HFFc6 (cell line): ENCODE data around the gene SHKBP1. TPM values are rescaled to one million over a fixed set of nuclear protein-coding genes. Genes with fewer than 3 reads are reported as not detected.

Experiments
- DNase-seq: peaks from one replicate; pipeline ENCODE4 v3.0.0-alpha.2; 2018
- H3K27ac Mint-ChIP-seq: 2 replicates; pipeline ENCODE4 v1.8.0; 2020; ENCODE audit warnings: mild to moderate bottlenecking, mixed read lengths
- H3K27me3 Mint-ChIP-seq: 2 replicates; pipeline ENCODE4 v1.8.0; 2021; ENCODE audit warnings: mild to moderate bottlenecking, moderate library complexity, mixed read lengths; ENCODE audit not compliant: insufficient read depth
- H3K36me3 Mint-ChIP-seq: 2 replicates; pipeline ENCODE4 v1.8.0; 2021; ENCODE audit warnings: low read depth, mixed read lengths
- H3K4me1 Mint-ChIP-seq: 2 replicates; pipeline ENCODE4 v1.8.0; 2020; ENCODE audit warnings: low read depth, mixed read lengths
- H3K4me3 Mint-ChIP-seq: 2 replicates; pipeline ENCODE4 v1.8.0; 2020; ENCODE audit warnings: mild to moderate bottlenecking, moderate library complexity, mixed read lengths
- H3K9me3 Mint-ChIP-seq: 2 replicates; pipeline ENCODE4 v1.8.0; 2020; ENCODE audit warnings: mild to moderate bottlenecking, mixed read lengths
- total RNA-seq, 6 experiments: library from RNA; stranded (reverse); fragmentation: NEBNext Ultra II Directional; extraction: Animal tissue kit (Norgen Biotek cat#: 25700); gene quantifications; 2 replicates in 1 of 6; 3 replicates in 5 of 6; pipeline ENCODE4 v1.2.3, GENCODE V29; 2021
- TF ChIP-seq, protein P1 (sequence below): fragments of 200-600 bp; sonication (generic); IDR thresholded peaks from 2 replicates; pipeline ENCODE4 v1.5.0; 2021; ENCODE audit warnings: antibody characterized with exemption, mild to moderate bottlenecking

Gene SHKBP1
- total RNA-seq, 6 experiments from 2014 or later: 58.5 to 95.2 (median 83.0) TPM

DNA sequence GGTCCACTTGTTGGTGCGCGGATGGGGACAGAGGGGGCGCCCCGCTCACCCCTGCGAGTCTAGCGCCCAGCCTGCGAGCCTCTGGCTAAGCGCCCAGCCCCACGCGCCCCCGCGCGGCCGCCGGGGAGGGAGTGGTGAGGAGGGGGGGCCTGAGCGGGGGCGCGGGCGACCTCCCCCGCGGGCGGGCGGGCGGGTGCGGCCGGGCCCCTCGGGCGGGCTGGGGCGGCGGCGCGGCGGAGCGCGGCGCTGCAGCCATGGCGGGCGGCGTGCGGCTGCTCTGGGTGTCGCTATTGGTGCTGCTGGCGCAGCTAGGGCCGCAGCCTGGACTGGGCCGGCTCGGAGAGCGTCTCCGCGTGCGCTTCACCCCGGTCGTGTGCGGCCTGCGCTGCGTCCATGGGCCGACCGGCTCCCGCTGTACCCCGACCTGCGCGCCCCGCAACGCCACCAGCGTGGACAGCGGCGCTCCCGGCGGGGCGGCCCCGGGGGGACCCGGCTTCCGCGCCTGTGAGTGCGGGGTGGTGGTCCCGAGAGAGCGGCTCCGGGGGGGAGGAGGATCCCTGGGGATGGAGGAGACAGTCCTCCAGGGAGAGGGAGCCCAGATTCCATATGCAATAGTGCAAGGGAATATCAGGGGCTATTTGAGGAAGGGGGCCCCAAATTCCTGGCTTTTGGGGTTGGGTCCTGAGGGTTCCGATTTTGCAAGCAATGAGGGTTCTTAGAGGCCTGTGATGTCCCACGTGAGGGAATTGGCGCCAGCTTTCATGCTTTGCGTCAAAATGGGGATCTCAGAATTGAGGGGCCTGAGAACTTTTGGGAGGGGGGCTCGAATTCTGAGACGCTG lies 24.7 kb downstream of the SHKBP1 start, which contains the start of gene LTBP4:
LTBP4 (plus strand) TSS at position 236 of the 841 bp plus-strand sequence; CDS start at position 255, 19 bp downstream.
- H3K27me3 Mint-ChIP-seq: peaks cover 18% of the 10 kb centered on the region
- TF ChIP-seq, protein P1, sequence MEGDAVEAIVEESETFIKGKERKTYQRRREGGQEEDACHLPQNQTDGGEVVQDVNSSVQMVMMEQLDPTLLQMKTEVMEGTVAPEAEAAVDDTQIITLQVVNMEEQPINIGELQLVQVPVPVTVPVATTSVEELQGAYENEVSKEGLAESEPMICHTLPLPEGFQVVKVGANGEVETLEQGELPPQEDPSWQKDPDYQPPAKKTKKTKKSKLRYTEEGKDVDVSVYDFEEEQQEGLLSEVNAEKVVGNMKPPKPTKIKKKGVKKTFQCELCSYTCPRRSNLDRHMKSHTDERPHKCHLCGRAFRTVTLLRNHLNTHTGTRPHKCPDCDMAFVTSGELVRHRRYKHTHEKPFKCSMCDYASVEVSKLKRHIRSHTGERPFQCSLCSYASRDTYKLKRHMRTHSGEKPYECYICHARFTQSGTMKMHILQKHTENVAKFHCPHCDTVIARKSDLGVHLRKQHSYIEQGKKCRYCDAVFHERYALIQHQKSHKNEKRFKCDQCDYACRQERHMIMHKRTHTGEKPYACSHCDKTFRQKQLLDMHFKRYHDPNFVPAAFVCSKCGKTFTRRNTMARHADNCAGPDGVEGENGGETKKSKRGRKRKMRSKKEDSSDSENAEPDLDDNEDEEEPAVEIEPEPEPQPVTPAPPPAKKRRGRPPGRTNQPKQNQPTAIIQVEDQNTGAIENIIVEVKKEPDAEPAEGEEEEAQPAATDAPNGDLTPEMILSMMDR: no peak; the same call in 1 of the 2 replicates
- peaks cover 59% of the 10 kb centered on the region for H3K4me1 Mint-ChIP-seq
- H3K4me3 Mint-ChIP-seq: peak within 1 kb of the TSS; percentile 78
- H3K9me3 Mint-ChIP-seq: no peaks in the 10 kb centered on the region
- H3K36me3 Mint-ChIP-seq: no peaks in the 10 kb centered on the region
- DNase-seq: no peak
- no peak within 1 kb of the TSS for H3K27ac Mint-ChIP-seq

DNA sequence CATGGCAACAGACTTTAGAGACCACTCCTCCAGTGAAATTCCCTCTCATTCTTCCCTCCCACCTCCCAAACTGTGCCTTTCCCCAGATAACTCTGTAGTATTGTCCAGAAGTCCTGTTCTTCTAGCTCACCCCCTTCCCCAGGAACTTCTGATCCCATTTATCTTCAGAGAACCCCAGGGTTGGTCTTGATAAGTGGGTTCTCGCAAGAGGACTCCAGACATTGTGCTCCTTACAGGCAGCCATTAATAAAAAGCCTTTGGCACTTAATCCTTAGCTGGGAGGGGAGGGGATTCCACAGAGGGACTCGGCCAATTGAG lies 26.4 kb downstream of the SHKBP1 start:
- H3K4me1 Mint-ChIP-seq: peaks cover 53% of the 10 kb centered on the region
- DNase-seq: no peak
- H3K27me3 Mint-ChIP-seq: peaks cover 18% of the 10 kb centered on the region
- H3K27ac Mint-ChIP-seq: peak overlapping the region; percentile 7; the same call in 1 of the 2 replicates
- TF ChIP-seq, protein P1: no peak
- peak overlapping the region; percentile 84 for H3K4me3 Mint-ChIP-seq
- no peaks in the 10 kb centered on the region for H3K36me3 Mint-ChIP-seq
- H3K9me3 Mint-ChIP-seq: no peaks in the 10 kb centered on the region

GRCh38 chr19:40603389-40604170 lies 26.9 kb downstream of the SHKBP1 start:
- peak; percentile 88 for DNase-seq
- Mint-ChIP-seq H3K4me1 (peaks cover 49% of the 10 kb centered on the region), H3K36me3 (no peaks in the 10 kb centered on the region), H3K27me3 (peaks cover 18% of the 10 kb centered on the region), H3K4me3 (peak overlapping the region; percentile 84), H3K27ac (peak overlapping the region; percentile 38), H3K9me3 (no peaks in the 10 kb centered on the region)
- TF ChIP-seq, protein P1: no peak

GRCh38 chr19:40604171-40604646 lies 27.5 kb downstream of the SHKBP1 start:
- DNase-seq: no peak
- Mint-ChIP-seq H3K9me3 (no peaks in the 10 kb centered on the region), H3K4me1 (peaks cover 42% of the 10 kb centered on the region), H3K27me3 (peaks cover 18% of the 10 kb centered on the region), H3K4me3 (peak overlapping the region; percentile 84), H3K36me3 (no peaks in the 10 kb centered on the region), H3K27ac (no peak overlapping the region)
- TF ChIP-seq, protein P1: no peak

- Mint-ChIP-seq H3K27ac (no peak overlapping the region), H3K36me3 (no peaks in the 10 kb centered on the region), H3K9me3 (no peaks in the 10 kb centered on the region), H3K4me1 (peaks cover 37% of the 10 kb centered on the region), H3K27me3 (peaks cover 14% of the 10 kb centered on the region), H3K4me3 (peak overlapping the region; percentile 82; the same call in 1 of the 2 replicates)
- TF ChIP-seq, protein P1: no peak
- DNase-seq: no peak
Observed at GRCh38 chr19:40604647-40605215, 28.1 kb downstream of the SHKBP1 start.
